ENCODE results near the gene TIMM21.

GRCh38 chr18:74128159-74128558 is 20.2 kb upstream of the TIMM21 start:
- TF ChIP-seq, protein P1, sequence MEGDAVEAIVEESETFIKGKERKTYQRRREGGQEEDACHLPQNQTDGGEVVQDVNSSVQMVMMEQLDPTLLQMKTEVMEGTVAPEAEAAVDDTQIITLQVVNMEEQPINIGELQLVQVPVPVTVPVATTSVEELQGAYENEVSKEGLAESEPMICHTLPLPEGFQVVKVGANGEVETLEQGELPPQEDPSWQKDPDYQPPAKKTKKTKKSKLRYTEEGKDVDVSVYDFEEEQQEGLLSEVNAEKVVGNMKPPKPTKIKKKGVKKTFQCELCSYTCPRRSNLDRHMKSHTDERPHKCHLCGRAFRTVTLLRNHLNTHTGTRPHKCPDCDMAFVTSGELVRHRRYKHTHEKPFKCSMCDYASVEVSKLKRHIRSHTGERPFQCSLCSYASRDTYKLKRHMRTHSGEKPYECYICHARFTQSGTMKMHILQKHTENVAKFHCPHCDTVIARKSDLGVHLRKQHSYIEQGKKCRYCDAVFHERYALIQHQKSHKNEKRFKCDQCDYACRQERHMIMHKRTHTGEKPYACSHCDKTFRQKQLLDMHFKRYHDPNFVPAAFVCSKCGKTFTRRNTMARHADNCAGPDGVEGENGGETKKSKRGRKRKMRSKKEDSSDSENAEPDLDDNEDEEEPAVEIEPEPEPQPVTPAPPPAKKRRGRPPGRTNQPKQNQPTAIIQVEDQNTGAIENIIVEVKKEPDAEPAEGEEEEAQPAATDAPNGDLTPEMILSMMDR (IDR thresholded peaks at IDR 0.05; ENCODE audit: insufficient read depth, low read length): no peak
- no peak for TF ChIP-seq POLR2AphosphoS5 (IDR thresholded peaks at IDR 0.05; ENCODE audit: low read depth)

Measured in HL-60 (cell line).